GM12878 (cell line): ENCODE data around the gene COL9A3. TPM values are rescaled to one million over a fixed set of nuclear protein-coding genes. Genes with fewer than 3 reads are reported as not detected.

Experiments
- ATAC-seq: fragments of 200-7000 bp; cut with Tn5 transposase; 3 replicates; pipeline ENCODE4 v1.9.1; 2020; ENCODE audit warnings: mild to moderate bottlenecking, moderate library complexity
- BruUV-seq: library from RNA; stranded (reverse); fragments of 400-500 nt; replicated peaks from 2 replicates; lab custom pipeline; 2021; lab: Mats Ljungman, UMichigan
- CTCF ChIA-PET: fragments of 300-600 bp; sonication (Branson Sonifier 250); formaldehyde crosslinking; extraction: SDS; loops from one replicate; lab custom pipeline; 2021; ENCODE audit warnings: inconsistent platforms; lab: Yijun Ruan, JAX
- POLR2A ChIA-PET: fragments of 350-600 bp; formaldehyde crosslinking; extraction: SDS; loops from one replicate; lab custom pipeline; 2021; ENCODE audit warnings: inconsistent platforms; lab: Charles Lee
- RAD21 ChIA-PET: fragments of 300-600 bp; sonication (Branson Sonifier 250); formaldehyde crosslinking; loops from one replicate; lab custom pipeline; 2023; ENCODE audit warnings: antibody characterized with exemption; ENCODE audit not compliant: unreplicated experiment; lab: Charles Lee
- SMC1A ChIA-PET: fragments of 300-600 bp; sonication (Branson Sonifier 250); formaldehyde crosslinking; loops from one replicate; lab custom pipeline; 2023; ENCODE audit not compliant: unreplicated experiment, uncharacterized antibody; lab: Charles Lee
- DNase-seq: peaks from one replicate; pipeline ENCODE4 v3.0.0-alpha.2; 2011; ENCODE audit warnings: low read depth, low spot score
- FAIRE-seq: peaks from 3 replicates; lab custom pipeline; 2011; peaks lifted over from hg19 to GRCh38; lab: Jason Lieb, UNC
- H2AFZ ChIP-seq: 2 replicates; pipeline ENCODE4 v1.6.0; 2011; ENCODE audit warnings: low read depth, low read length, control low read depth; ENCODE audit not compliant: control insufficient read depth
- H3K27ac ChIP-seq: 2 replicates; pipeline ENCODE4 v1.5.1; 2011; ENCODE audit warnings: control low read depth; ENCODE audit not compliant: control insufficient read depth, insufficient read depth
- H3K27me3 ChIP-seq, 2 experiments: replicated peaks in 1 of 2; 2 replicates each; pipeline versions ENCODE4 v1.6.0 to v1.6.1; 2011; ENCODE audit warnings: low read length in 1 of 2; ENCODE audit not compliant: control insufficient read depth in 2 of 2, insufficient read depth in 2 of 2
- H3K36me3 ChIP-seq, 2 experiments: 2 replicates each; pipeline ENCODE4 v1.5.1; 2011; ENCODE audit warnings: low read length in 1 of 2; ENCODE audit not compliant: control insufficient read depth in 2 of 2, insufficient read depth in 2 of 2
- H3K4me1 ChIP-seq: 2 replicates; pipeline ENCODE4 v1.6.1; 2011; ENCODE audit warnings: mild to moderate bottlenecking, low read length, moderate library complexity, mixed read lengths; ENCODE audit not compliant: control insufficient read depth, insufficient read depth
- H3K4me2 ChIP-seq: 2 replicates; pipeline ENCODE4 v1.6.0; 2011; ENCODE audit warnings: control low read depth; ENCODE audit not compliant: control insufficient read depth, insufficient read depth
- H3K4me3 ChIP-seq: fragments of 200-600 bp; sonication (generic); 2 replicates; pipeline ENCODE4 v1.5.1; 2016
- H3K79me2 ChIP-seq: 2 replicates; pipeline ENCODE4 v1.6.0; 2011; ENCODE audit warnings: low read length; ENCODE audit not compliant: control insufficient read depth, insufficient read depth
- H3K9ac ChIP-seq: 2 replicates; pipeline ENCODE4 v1.8.0; 2011; ENCODE audit warnings: low read length, control low read depth, mixed read lengths; ENCODE audit not compliant: control insufficient read depth, insufficient read depth
- H3K9me3 ChIP-seq: replicated peaks from 3 replicates; pipeline ENCODE4 v1.5.1; 2011; ENCODE audit warnings: mild to moderate bottlenecking, low read length; ENCODE audit not compliant: control insufficient read depth, insufficient read depth
- H4K20me1 ChIP-seq: 2 replicates; pipeline ENCODE4 v1.6.0; 2011; ENCODE audit not compliant: control insufficient read depth, insufficient read depth
- BCL11A ChIP-seq: IDR thresholded peaks from 2 replicates; pipeline ENCODE4 v1.6.1; 2011; ENCODE audit warnings: low read depth, low read length
- CTCF ChIP-seq, 3 experiments: IDR thresholded peaks in 2 of 3; conservative IDR thresholded peaks in 1 of 3; 2 replicates each; pipeline ENCODE4 v1.5.1; 2011; ENCODE audit warnings: low read depth in 3 of 3, low read length in 3 of 3, mild to moderate bottlenecking in 3 of 3, control low read depth in 2 of 3, moderate library complexity in 2 of 3, inconsistent platforms in 1 of 3, mixed read lengths in 1 of 3; ENCODE audit not compliant: control insufficient read depth in 2 of 3, insufficient read depth in 1 of 3; ENCODE audit errors: extremely low read depth in 1 of 3
- DPF2 ChIP-seq: fragments of 450-650 bp; IDR thresholded peaks from 2 replicates; pipeline ENCODE4 v1.6.1; 2017; ENCODE audit warnings: mild to moderate bottlenecking
- EGR1 ChIP-seq, 2 experiments: IDR thresholded peaks; 1 replicate in 1 of 2; 2 replicates in 1 of 2; pipeline ENCODE4 v1.6.1; 2011 to 2012; ENCODE audit warnings: low read depth in 2 of 2, low read length in 2 of 2, borderline replicate concordance in 1 of 2, mild to moderate bottlenecking in 1 of 2, moderate library complexity in 1 of 2
- ETV6 ChIP-seq, 2 experiments: fragments of 450-650 bp in 1 of 2; IDR thresholded peaks in 1 of 2; conservative IDR thresholded peaks in 1 of 2; 2 replicates each; pipeline ENCODE4 v1.6.1; 2014; ENCODE audit warnings: antibody characterized with exemption in 1 of 2, borderline replicate concordance in 1 of 2, low read depth in 1 of 2, mild to moderate bottlenecking in 1 of 2, moderate library complexity in 1 of 2
- HDAC2 ChIP-seq: fragments of 200-600 bp; sonication (generic); IDR thresholded peaks from 2 replicates; pipeline ENCODE4 v1.6.1; 2017
- MEF2B ChIP-seq: fragments of 450-650 bp; IDR thresholded peaks from 2 replicates; pipeline ENCODE4 v1.6.1; 2018; ENCODE audit warnings: mild to moderate bottlenecking, moderate library complexity; ENCODE audit not compliant: partially characterized antibody, poor library complexity, severe bottlenecking
- NFYB ChIP-seq: IDR thresholded peaks from 2 replicates; pipeline ENCODE4 v1.6.1; 2011; ENCODE audit warnings: low read depth, mild to moderate bottlenecking, low read length, improper control_type of control experiment, moderate library complexity; ENCODE audit not compliant: insufficient read depth
- POLR2AphosphoS5 ChIP-seq: IDR thresholded peaks from 2 replicates; pipeline ENCODE4 v1.6.1; 2011; ENCODE audit warnings: mild to moderate bottlenecking, low read length, inconsistent platforms
- SIX5 ChIP-seq: IDR thresholded peaks from 2 replicates; pipeline ENCODE4 v1.6.1; 2011; ENCODE audit warnings: mild to moderate bottlenecking, low read depth, low read length, moderate library complexity; ENCODE audit not compliant: severe bottlenecking
- STAT1 ChIP-seq: fragments of 450-650 bp; conservative IDR thresholded peaks from 2 replicates; pipeline ENCODE4 v1.6.1; 2014; ENCODE audit warnings: antibody characterized with exemption, mild to moderate bottlenecking
- TAF1 ChIP-seq: IDR thresholded peaks from 2 replicates; pipeline ENCODE4 v1.6.1; 2011; ENCODE audit warnings: mild to moderate bottlenecking, low read depth, low read length, borderline replicate concordance
- USF2 ChIP-seq: IDR thresholded peaks from 2 replicates; pipeline ENCODE4 v1.6.1; 2011; ENCODE audit warnings: low read depth, low read length, improper control_type of control experiment, borderline replicate concordance
- ZBED1 ChIP-seq: IDR thresholded peaks from 2 replicates; pipeline ENCODE4 v1.6.1; 2016; ENCODE audit warnings: borderline replicate concordance
- ZNF24 ChIP-seq: fragments of 450-650 bp; IDR thresholded peaks from 2 replicates; pipeline ENCODE4 v1.6.1; 2017; ENCODE audit warnings: antibody characterized with exemption, mild to moderate bottlenecking
- WGBS: methylation state at CpG from one replicate; pipeline ENCODE4 v1.1.6; 2016; ENCODE audit warnings: low lambda C conversion rate; ENCODE audit not compliant: insufficient replicate concordance, insufficient coverage; ENCODE audit errors: missing lambda C conversion rate; 5-methylcytosine and 5-hydroxymethylcytosine counted together
- in situ Hi-C: fragments of 300-500 bp; cut with MboI; formaldehyde crosslinking; loops from 9 replicates; pipeline ENCODE4 v1.14.3; 2018; ENCODE audit warnings: mixed read lengths
- intact Hi-C: fragments of 100-400 bp; cut with micrococcal nuclease; formaldehyde crosslinking; loops from one replicate; pipeline ENCODE4 v1.14.2; 2022; ENCODE audit not compliant: unreplicated experiment
- polyA plus RNA-seq, 11 experiments: library from polyadenylated mRNA; depleted of rRNA in 4 of 11; unstranded in 6 of 11; stranded (reverse) in 5 of 11; fragments of >200 nt; fragmentation: Nextera tagmentation in 4 of 11; fragmentation: Illumina TruSeq in 1 of 11; extraction: Ambion mirVana in 4 of 11; extraction: Trizol in 1 of 11; gene quantifications; 1 replicate in 1 of 11; 2 replicates in 10 of 11; pipeline versions ENCODE4 v1.2.1 to v1.2.3, GENCODE V29; 2011 to 2016; ENCODE audit warnings: inconsistent platforms in 2 of 11, missing spikeins in 2 of 11, low read depth in 1 of 11
- total RNA-seq, 4 experiments: library from RNA; depleted of rRNA in 3 of 4; stranded (reverse); fragments of >200 nt in 3 of 4; fragmentation: Illumina TruSeq in 1 of 4; extraction: Trizol in 1 of 4; gene quantifications; 2 replicates each; pipeline versions ENCODE4 v1.2.1 to v1.2.3, GENCODE V29; 2013 to 2021
- TF ChIP-seq, protein P1 (sequence below): fragments of 150-350 bp; IDR thresholded peaks from 2 replicates; pipeline ENCODE4 v1.6.1; 2014; ENCODE audit warnings: mild to moderate bottlenecking, low read depth, low read length

COL9A3 gene
- total and polyA plus RNA-seq, 10 of the 15 experiments (the other 5 are each of a cell fraction or from before 2014, with no cell fraction given), result 0.09 to 1.7 (median 0.63) TPM; not detected in 1

GRCh38 chr20:62872184-62872847 lies 55.5 kb downstream of the COL9A3 start (continued):
- TF ChIP-seq SIX5 (no peak), DPF2 (no peak)

GRCh38 chr20:62872862-62873261 lies 56.0 kb downstream of the COL9A3 start:
- Histone ChIP-seq H3K4me2 (no peak overlapping the region), H2AFZ (no peak overlapping the region), H3K9me3 (no peaks in the 10 kb centered on the region), H3K27ac (no peak overlapping the region), H3K4me3 (no peak overlapping the region), H3K36me3 (no peaks in the 10 kb centered on the region), H3K9ac (no peak overlapping the region), H3K27me3 (no peaks in the 10 kb centered on the region; a peak in 1 of 4 replicates), H3K4me1 (no peaks in the 10 kb centered on the region)
- no TSS peak for BruUV-seq
- WGBS, result 87% methylated on average over 6 of the region's 6 CpGs
- ATAC-seq, result no peak
- in situ Hi-C loops (no loop called here), intact Hi-C loops (no loop called here)
- SMC1A ChIA-PET, result interaction anchor here (1.1 to 1.2 kb wide), 2 partner anchors 82 to 376 kb away, joined by 3 to 4 read pairs; no protein-coding TSS in a partner anchor
- CTCF ChIA-PET, result interaction anchor here (0.8 to 1.0 kb wide), 2 partner anchors 27 to 50 kb away, joined by 3 read pairs; no protein-coding TSS in a partner anchor
- no peak for DNase-seq
- FAIRE-seq, result no peak
- POLR2A ChIA-PET, result interaction anchor here (1.0 kb wide), 1 partner anchor 76 kb away, joined by 3 read pairs; no protein-coding TSS in a partner anchor
- no peak for TF ChIP-seq MEF2B
- no peak for TF ChIP-seq ZBED1
- no peak for TF ChIP-seq DPF2
- no peak for TF ChIP-seq EGR1 (IDR thresholded peaks at IDR 0.05; ENCODE audit: borderline replicate concordance in 1 of 2, low read depth in 2 of 2, low read length in 2 of 2)
- TF ChIP-seq HDAC2, result no peak
- no peak for TF ChIP-seq ETV6 (conservative IDR thresholded peaks at IDR 0.05 in 1 of 2, IDR thresholded peaks at IDR 0.05 in 1 of 2; ENCODE audit: borderline replicate concordance in 1 of 2, low read depth in 1 of 2)
- no peak for TF ChIP-seq POLR2AphosphoS5
- no peak for TF ChIP-seq CTCF (IDR thresholded peaks at IDR 0.05 in 2 of 3, conservative IDR thresholded peaks at IDR 0.05 in 1 of 3; ENCODE audit: control insufficient read depth in 2 of 3, extremely low read depth in 1 of 3, insufficient read depth in 1 of 3, low read depth in 3 of 3, low read length in 3 of 3)
- no peak for TF ChIP-seq ZNF24
- TF ChIP-seq TAF1, result no peak
- no peak for TF ChIP-seq STAT1
- TF ChIP-seq, protein P1, sequence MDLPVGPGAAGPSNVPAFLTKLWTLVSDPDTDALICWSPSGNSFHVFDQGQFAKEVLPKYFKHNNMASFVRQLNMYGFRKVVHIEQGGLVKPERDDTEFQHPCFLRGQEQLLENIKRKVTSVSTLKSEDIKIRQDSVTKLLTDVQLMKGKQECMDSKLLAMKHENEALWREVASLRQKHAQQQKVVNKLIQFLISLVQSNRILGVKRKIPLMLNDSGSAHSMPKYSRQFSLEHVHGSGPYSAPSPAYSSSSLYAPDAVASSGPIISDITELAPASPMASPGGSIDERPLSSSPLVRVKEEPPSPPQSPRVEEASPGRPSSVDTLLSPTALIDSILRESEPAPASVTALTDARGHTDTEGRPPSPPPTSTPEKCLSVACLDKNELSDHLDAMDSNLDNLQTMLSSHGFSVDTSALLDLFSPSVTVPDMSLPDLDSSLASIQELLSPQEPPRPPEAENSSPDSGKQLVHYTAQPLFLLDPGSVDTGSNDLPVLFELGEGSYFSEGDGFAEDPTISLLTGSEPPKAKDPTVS, result no peak
- TF ChIP-seq NFYB, result no peak
- no peak for TF ChIP-seq BCL11A
- no peak for TF ChIP-seq USF2
- TF ChIP-seq, all 136 proteins: peak for 0
- Histone ChIP-seq H3K79me2 (no peaks in the 10 kb centered on the region), H4K20me1 (no peaks in the 10 kb centered on the region)
- RAD21 ChIA-PET, result no interaction called here
